ENCODE results near the gene CCNK.

The CCNK gene

GRCh38 chr14:99521176-99522024 is 40.2 kb downstream of the CCNK start:
- DNase-seq: no peak

GRCh38 chr14:99522025-99522401 is 40.8 kb downstream of the CCNK start:
- DNase-seq: no peak

GRCh38 chr14:99522457-99522891 is 41.3 kb downstream of the CCNK start:
- no peak for DNase-seq

GRCh38 chr14:99522934-99523703 is 41.9 kb downstream of the CCNK start:
- no peak for DNase-seq

GRCh38 chr14:99523704-99524055 is 42.5 kb downstream of the CCNK start:
- DNase-seq: no peak

- DNase-seq: no peak
Observed at GRCh38 chr14:99524091-99524661, 43.0 kb downstream of the CCNK start.

- no peak for DNase-seq
Observed at GRCh38 chr14:99524804-99525698, 43.8 kb downstream of the CCNK start.

- DNase-seq: no peak
Observed at GRCh38 chr14:99525699-99526080, 44.5 kb downstream of the CCNK start.

- no peak for DNase-seq
Observed at GRCh38 chr14:99527026-99527425, 45.8 kb downstream of the CCNK start.

GRCh38 chr14:99527427-99528076 is 46.3 kb downstream of the CCNK start:
- DNase-seq: no peak

GRCh38 chr14:99529899-99530298 is 48.7 kb downstream of the CCNK start:
- DNase-seq: no peak

GRCh38 chr14:99530407-99531155 is 49.4 kb downstream of the CCNK start:
- DNase-seq: no peak

GRCh38 chr14:99531251-99532096 is 50.3 kb downstream of the CCNK start:
- no peak for DNase-seq

GRCh38 chr14:99532310-99532709 is 51.1 kb downstream of the CCNK start:
- no peak for DNase-seq

- no peak for DNase-seq
Observed at GRCh38 chr14:99534333-99534732, 53.1 kb downstream of the CCNK start.

GRCh38 chr14:99534863-99535262 is 53.7 kb downstream of the CCNK start:
- DNase-seq: no peak

GRCh38 chr14:99535448-99535847 is 54.2 kb downstream of the CCNK start:
- DNase-seq: no peak

- DNase-seq: no peak
Observed at GRCh38 chr14:99535908-99536778, 54.9 kb downstream of the CCNK start.

- DNase-seq: no peak
Observed at GRCh38 chr14:99537399-99537798, 56.2 kb downstream of the CCNK start.

GRCh38 chr14:99538275-99538674 is 57.1 kb downstream of the CCNK start:
- no peak for DNase-seq
